NCI-H2107 (cell line): ENCODE data around the gene BICC1.

ENCODE experiments used
- DNase-seq: peaks from one replicate; lab custom pipeline; 2025; lab: John Stamatoyannopoulos, UW

BICC1 gene

GRCh38 chr10:58743466-58744115 is 230.9 kb downstream of the BICC1 start:
- no peak for DNase-seq

DNA sequence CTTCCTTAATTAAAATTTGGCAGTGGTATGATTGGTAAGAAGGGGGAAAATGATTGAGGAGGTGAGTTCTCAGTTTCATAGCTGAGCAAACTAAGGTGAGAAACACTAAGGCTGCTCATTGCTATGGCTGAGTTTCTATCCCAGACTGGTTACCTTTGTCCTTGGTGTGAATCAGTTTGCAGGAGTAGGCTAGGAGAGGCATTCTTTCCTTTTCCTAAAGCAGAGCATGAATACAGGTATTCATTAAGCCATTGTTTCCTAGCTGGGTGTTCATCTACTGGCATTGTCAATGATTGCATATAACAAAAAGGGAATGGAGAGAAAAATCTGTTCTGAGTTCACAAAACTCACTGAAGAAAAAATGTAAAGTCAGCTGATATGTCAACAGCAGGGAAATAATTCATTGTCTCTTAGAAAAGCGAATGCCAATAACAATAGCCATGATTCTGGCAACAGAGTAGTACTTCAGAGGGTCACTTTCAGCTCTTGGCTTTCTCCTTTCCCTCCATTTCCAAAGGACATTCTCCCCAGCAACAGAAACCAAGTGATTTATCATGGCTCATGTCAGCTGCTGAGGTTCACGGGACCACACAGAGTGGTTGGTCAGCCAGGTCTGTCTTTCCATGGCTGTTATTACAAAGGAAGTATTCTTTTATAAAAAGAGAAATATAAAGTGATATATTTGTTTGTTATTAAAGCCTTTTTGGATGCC is 234.0 kb downstream of the BICC1 start:
- DNase-seq: no peak

DNA sequence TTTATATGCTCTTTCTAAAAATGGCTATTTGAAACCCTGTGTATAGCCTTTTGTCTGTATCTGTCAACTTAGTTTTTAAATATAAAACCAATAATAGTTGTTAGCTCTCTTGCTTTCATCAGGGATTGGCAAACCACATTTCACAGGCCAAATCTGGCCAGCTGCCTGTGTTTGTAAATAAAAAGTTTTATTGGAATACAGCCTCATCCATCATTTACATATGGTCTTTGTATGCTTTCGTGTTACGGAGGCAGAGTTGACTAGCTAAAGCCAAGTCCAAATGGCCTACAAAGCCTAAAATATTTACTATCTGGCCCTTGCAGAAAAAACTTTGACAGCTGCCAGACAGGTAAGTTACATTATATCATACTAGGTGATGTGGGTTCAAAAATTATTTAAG is 235.0 kb downstream of the BICC1 start:
- DNase-seq: no peak

DNA sequence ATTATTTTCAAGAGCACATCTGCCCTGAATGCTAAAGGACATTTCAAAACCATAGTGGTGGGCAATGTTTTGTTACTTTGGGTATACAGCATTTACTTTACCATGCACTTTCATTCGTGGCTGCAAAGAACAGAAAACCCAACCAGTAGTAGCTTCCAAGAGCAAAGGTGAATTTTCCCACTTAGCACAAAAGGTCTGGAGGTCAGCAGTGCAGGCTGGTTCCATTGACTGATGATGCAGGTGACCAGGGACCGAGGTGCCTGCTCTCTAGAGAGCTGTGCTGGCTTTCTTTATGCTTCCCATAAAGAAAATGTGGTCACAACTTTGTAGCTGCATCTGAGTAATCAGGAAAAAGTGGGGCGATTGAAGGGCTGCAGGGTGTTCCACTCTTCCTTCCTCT is 240.0 kb downstream of the BICC1 start:
- DNase-seq: no peak

DNA sequence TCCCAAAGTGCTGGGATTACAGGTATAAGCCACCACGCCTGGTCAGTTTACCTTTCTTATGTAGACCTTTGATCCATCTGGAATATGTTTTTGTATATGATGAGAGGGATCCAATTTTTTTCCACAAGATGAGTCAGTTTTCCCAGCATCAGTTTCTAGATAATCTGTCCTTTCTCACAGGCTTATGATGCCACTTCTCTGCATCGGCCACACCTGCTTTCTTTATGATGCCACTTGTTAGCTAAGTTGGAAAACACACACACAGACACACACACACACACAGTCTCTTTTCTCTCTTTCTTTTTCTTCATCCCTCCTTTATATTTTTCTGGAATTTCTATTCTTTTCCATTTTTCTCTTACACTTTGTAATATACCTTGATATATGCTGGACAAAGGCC is 240.8 kb downstream of the BICC1 start:
- no peak for DNase-seq

DNA sequence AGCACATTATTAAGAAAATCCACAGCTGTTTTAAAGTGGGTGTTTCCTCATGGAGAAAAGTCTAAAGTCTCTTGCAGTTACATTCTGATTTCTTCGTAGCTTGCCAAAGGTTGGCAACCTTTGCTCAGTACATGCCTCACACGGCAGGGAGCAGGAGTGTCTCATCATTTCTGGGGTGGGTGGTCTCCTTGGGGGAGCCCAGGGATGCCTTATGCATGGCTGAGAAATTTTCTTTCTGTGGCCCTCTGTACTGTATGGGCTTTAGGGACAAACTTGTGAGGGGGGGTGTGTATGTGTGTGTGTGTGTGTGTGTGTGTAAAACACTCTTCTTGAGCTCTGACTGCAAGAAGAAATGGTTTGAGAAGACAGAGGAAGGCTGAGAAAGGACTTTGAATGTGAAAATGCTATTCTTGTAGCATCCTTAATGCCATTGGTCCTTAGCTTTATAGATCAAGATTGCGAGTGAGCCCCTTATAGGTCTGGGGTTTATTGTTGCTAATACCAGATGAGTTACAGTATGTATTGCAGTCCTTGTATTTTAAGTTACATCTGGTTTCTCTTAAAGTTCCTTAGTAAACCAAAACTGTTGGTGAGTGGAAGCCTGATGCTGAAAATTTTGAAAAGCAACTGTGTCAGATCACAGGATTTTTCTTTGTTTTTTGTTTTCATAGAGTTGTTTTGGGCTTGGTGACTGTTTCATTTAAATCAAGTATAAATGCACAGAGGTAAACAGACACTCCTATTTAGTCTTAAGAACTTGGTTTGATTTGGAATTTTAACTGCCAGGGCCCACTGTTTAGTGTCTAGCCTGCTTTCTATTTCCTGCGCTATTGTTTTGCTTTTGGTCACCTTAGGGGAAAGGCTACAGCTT is 242.0 kb downstream of the BICC1 start:
- DNase-seq: no peak

GRCh38 chr10:58755340-58755610 is 242.6 kb downstream of the BICC1 start:
- DNase-seq: no peak

- DNase-seq: no peak
Measured at GRCh38 chr10:58755677-58756076, 243.0 kb downstream of the BICC1 start.

- DNase-seq: no peak
Measured at GRCh38 chr10:58756130-58756719, 243.6 kb downstream of the BICC1 start.

- DNase-seq: no peak
Measured at GRCh38 chr10:58757352-58758065, 244.8 kb downstream of the BICC1 start.

GRCh38 chr10:58758321-58758720 is 245.6 kb downstream of the BICC1 start:
- no peak for DNase-seq

DNA sequence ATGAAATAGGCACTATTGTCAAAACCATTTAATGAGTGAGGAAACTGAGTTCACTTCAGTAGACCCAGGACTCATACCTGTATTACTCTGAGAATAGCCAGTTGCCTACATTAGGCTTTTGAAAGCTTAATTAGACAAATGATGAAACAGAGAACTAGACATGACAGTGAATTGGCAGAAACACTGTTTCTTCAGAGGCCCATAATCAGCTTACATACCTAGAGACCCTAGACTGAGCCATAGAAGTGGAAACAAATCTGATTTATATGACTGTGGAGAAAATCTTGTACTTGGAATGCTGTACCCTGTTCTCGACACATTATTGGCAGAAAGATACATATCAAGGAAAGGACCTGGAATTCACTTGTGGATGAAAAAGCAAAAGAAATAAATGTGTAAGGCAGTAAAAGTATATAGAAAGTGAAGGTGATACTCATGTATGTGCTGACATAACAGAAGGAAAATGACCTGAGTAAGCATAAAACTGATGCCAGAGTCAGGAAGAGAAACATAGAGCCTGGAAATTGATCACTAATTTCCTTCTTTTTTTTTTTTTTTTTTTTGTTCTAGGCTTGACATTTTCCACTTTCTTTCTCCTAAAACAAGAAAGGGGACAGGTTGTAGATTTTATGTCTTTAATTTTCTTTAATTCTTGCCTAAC is 251.5 kb downstream of the BICC1 start:
- no peak for DNase-seq

GRCh38 chr10:58765910-58766309 is 253.2 kb downstream of the BICC1 start:
- DNase-seq: no peak

GRCh38 chr10:58767652-58768051 is 255.0 kb downstream of the BICC1 start:
- DNase-seq: no peak

- no peak for DNase-seq
Measured at GRCh38 chr10:58771863-58772262, 259.2 kb downstream of the BICC1 start.

DNA sequence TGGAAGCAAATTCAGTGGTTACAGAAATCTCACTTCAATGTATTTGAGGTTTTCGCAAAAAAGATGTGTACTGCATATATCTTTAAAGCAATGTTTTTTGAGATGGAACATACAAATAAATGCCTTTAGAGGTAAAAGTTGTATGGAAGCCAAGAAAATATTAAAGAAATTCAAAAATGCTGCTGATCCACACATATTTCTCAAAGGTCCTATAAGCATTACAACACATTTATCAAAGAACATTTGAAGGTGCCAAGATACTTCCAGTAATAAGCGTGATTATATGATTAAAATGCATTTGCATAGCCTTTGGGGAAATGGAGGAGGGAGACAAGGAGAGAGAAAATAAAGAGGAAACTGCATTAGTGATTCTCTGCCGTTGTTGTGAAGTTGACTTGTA is 260.1 kb downstream of the BICC1 start:
- no peak for DNase-seq

GRCh38 chr10:58773341-58773740 is 260.7 kb downstream of the BICC1 start:
- no peak for DNase-seq

DNA sequence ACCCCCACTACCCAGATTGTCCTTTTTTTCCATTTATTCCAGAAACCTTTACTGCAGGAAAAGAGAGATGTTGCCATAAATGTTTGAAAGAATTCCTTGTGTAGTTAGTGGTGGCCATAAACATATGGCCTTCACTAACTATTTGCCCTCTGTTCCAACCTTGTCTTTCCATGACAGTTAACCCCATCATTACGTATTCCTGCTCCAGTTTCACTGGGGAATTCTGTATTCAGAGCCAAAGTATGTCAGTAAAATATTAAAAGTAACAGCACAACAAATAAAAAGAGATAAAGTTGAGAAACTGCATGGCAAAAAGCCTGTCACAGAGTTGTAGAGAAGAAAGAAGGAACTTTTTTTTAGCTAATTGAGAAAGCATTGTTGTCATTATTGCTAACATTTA is 261.3 kb downstream of the BICC1 start:
- DNase-seq: no peak

DNA sequence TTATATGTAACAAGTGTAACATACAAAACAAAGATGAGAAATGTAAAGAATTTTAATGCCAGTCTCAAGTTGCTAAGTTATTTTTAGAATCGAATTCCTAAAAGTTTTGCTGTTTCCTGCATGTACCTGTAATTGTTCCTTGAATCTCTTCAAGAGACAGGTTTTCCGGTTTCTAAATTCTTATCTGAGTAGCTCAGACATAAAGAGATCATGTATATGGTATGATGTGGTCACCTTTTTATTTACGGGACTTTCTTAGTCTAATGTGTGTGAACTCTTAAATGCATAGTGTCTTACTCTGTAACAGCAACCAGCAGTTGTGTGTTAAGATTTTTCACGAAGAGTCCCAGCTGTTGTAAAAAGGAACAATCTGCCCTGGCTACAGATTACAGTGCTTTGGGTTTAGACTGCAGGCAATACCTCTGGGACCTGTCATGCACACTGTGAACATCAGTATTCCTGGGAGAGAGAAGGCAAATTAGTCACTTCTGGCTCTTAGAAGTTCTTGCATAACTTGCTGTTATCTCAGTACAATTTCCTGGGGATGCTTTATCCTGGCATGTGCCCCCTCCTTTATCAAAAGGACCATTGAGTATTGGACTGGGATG is 263.4 kb downstream of the BICC1 start:
- DNase-seq: no peak

- DNase-seq: no peak
Measured at GRCh38 chr10:58776568-58777318, 264.1 kb downstream of the BICC1 start.
